H1 (cell line): ENCODE measurements around the gene PAQR8. TPM values are rescaled to one million over a fixed set of nuclear protein-coding genes. Genes with fewer than 3 reads are reported as not detected.

ENCODE experiments used
- CTCF ChIA-PET: fragments of 300-600 bp; sonication (Branson Sonifier 250); formaldehyde crosslinking; loops from one replicate; lab custom pipeline; 2021; ENCODE audit not compliant: partially characterized antibody; lab: Charles Lee
- POLR2A ChIA-PET: fragments of 300-600 bp; sonication (Branson Sonifier 250); formaldehyde crosslinking; loops from one replicate; lab custom pipeline; 2021; ENCODE audit warnings: inconsistent platforms; ENCODE audit not compliant: partially characterized antibody; lab: Charles Lee
- DNase-seq, 2 experiments: peaks; one replicate each; pipeline versions ENCODE4 v3.0.0 to v3.0.0-alpha.2; 2010 to 2022; ENCODE audit warnings: low spot score in 2 of 2, low read depth in 1 of 2, mixed read lengths in 1 of 2
- FAIRE-seq: peaks from 2 replicates; lab custom pipeline; 2011; peaks lifted over from hg19 to GRCh38; lab: Jason Lieb, UNC
- H2AFZ ChIP-seq: 2 replicates; pipeline ENCODE4 v1.8.1; 2012; ENCODE audit warnings: low read length, inconsistent platforms
- H2AK5ac ChIP-seq: 2 replicates; pipeline ENCODE4 v1.6.1; 2013; ENCODE audit warnings: low read depth, low read length
- H2BK120ac ChIP-seq: replicated peaks from 2 replicates; pipeline ENCODE3; 2013; ENCODE audit warnings: low read depth, low read length, inconsistent platforms
- H2BK12ac ChIP-seq: 2 replicates; pipeline ENCODE4 v1.6.1; 2013; ENCODE audit warnings: low read depth, low read length
- H2BK15ac ChIP-seq: 2 replicates; pipeline ENCODE4 v1.6.1; 2013; ENCODE audit warnings: low read length
- H2BK20ac ChIP-seq: 2 replicates; pipeline ENCODE4 v1.6.1; 2013; ENCODE audit warnings: low read length
- H2BK5ac ChIP-seq: 2 replicates; pipeline ENCODE4 v1.6.1; 2013; ENCODE audit warnings: low read depth, low read length
- H3K14ac ChIP-seq: 2 replicates; pipeline ENCODE4 v1.6.1; 2013; ENCODE audit warnings: inconsistent platforms; ENCODE audit not compliant: insufficient read length
- H3K18ac ChIP-seq: 2 replicates; pipeline ENCODE4 v1.6.1; 2013; ENCODE audit warnings: low read length; ENCODE audit errors: extremely low read depth
- H3K23ac ChIP-seq: 2 replicates; pipeline ENCODE4 v1.6.1; 2013; ENCODE audit warnings: inconsistent platforms; ENCODE audit not compliant: insufficient read length
- H3K23me2 ChIP-seq: 2 replicates; pipeline ENCODE4 v1.6.1; 2013; ENCODE audit warnings: low read depth, low read length
- H3K27ac ChIP-seq: 2 replicates; pipeline ENCODE4 v1.6.1; 2011; ENCODE audit warnings: low read depth, low read length, inconsistent platforms
- H3K27me3 ChIP-seq, 4 experiments: replicated peaks in 1 of 4; 1 replicate in 1 of 4; 2 replicates in 3 of 4; pipeline versions ENCODE4 v1.6.1 to v1.8.1; 2011 to 2013; ENCODE audit warnings: low read length in 3 of 4, mild to moderate bottlenecking in 3 of 4, inconsistent platforms in 2 of 4, mixed read lengths in 2 of 4, moderate library complexity in 1 of 4; ENCODE audit not compliant: control insufficient read depth in 3 of 4, insufficient read depth in 3 of 4; ENCODE audit errors: extremely low read depth in 1 of 4
- H3K36me3 ChIP-seq, 4 experiments: 2 replicates each; pipeline versions ENCODE4 v1.6.1 to v1.8.1; 2011 to 2013; ENCODE audit warnings: mild to moderate bottlenecking in 4 of 4, low read length in 3 of 4, moderate library complexity in 2 of 4, control low read depth in 1 of 4, inconsistent platforms in 1 of 4; ENCODE audit not compliant: insufficient read depth in 4 of 4, control insufficient read depth in 2 of 4
- H3K4ac ChIP-seq: replicated peaks from 2 replicates; pipeline ENCODE3; 2013; ENCODE audit warnings: low read length, low read depth, mixed read lengths, inconsistent platforms; ENCODE audit not compliant: insufficient read length
- H3K4me1 ChIP-seq, 4 experiments: replicated peaks in 1 of 4; 1 replicate in 1 of 4; 2 replicates in 3 of 4; pipeline versions ENCODE4 v1.6.1 to v1.8.1; 2011 to 2013; ENCODE audit warnings: low read length in 3 of 4, inconsistent platforms in 2 of 4, mixed read lengths in 1 of 4; ENCODE audit not compliant: insufficient read depth in 4 of 4, control insufficient read depth in 3 of 4
- H3K4me2 ChIP-seq, 2 experiments: 2 replicates each; pipeline versions ENCODE4 v1.6.1 to v1.8.1; 2011 to 2013; ENCODE audit warnings: low read depth in 2 of 2, low read length in 2 of 2, control low read depth in 1 of 2, inconsistent platforms in 1 of 2, mild to moderate bottlenecking in 1 of 2; ENCODE audit not compliant: insufficient read depth in 1 of 2
- H3K4me3 ChIP-seq, 4 experiments: fragments of 200-600, 300-600 bp in 1 of 4; sonication (generic), shearing (Covaris generic), sonication (Bioruptor Twin) in 1 of 4; 2 replicates each; pipeline versions ENCODE4 v1.5.1 to v1.8.1; 2011 to 2016; ENCODE audit warnings: low read length in 4 of 4, low read depth in 3 of 4, control low read depth in 2 of 4, inconsistent platforms in 2 of 4, mild to moderate bottlenecking in 2 of 4, mixed read lengths in 1 of 4, moderate library complexity in 1 of 4; ENCODE audit not compliant: insufficient read depth in 2 of 4; ENCODE audit errors: extremely low read depth in 1 of 4
- H3K56ac ChIP-seq: replicated peaks from 2 replicates; pipeline ENCODE3; 2013; ENCODE audit warnings: low read depth, mild to moderate bottlenecking, mixed read lengths, low read length, inconsistent platforms; ENCODE audit not compliant: insufficient read length
- H3K79me1 ChIP-seq: 2 replicates; pipeline ENCODE4 v1.6.1; 2013; ENCODE audit warnings: low read depth, low read length, control low read depth
- H3K79me2 ChIP-seq, 2 experiments: 2 replicates each; pipeline versions ENCODE4 v1.6.1 to v1.8.1; 2012 to 2013; ENCODE audit warnings: low read length in 2 of 2, mild to moderate bottlenecking in 2 of 2, inconsistent platforms in 1 of 2; ENCODE audit not compliant: insufficient read depth in 2 of 2, control insufficient read depth in 1 of 2
- H3K9ac ChIP-seq, 4 experiments: replicated peaks in 1 of 4; 1 replicate in 1 of 4; 2 replicates in 3 of 4; pipeline versions ENCODE4 v1.6.1 to v1.8.1; 2011 to 2013; ENCODE audit warnings: low read depth in 3 of 4, low read length in 3 of 4, control low read depth in 2 of 4, mild to moderate bottlenecking in 2 of 4, moderate library complexity in 2 of 4, inconsistent platforms in 1 of 4; ENCODE audit errors: extremely low read depth in 1 of 4
- H3K9me3 ChIP-seq, 2 experiments: 2 replicates each; pipeline versions ENCODE4 v1.6.1 to v1.8.1; 2012 to 2013; ENCODE audit warnings: mild to moderate bottlenecking in 2 of 2, moderate library complexity in 2 of 2, control low read depth in 1 of 2, inconsistent platforms in 1 of 2, low read depth in 1 of 2, low read length in 1 of 2, mixed read lengths in 1 of 2; ENCODE audit not compliant: insufficient read depth in 2 of 2
- H4K20me1 ChIP-seq, 2 experiments: replicated peaks in 1 of 2; 2 replicates each; pipeline versions ENCODE3 to v1.8.1; 2011 to 2013; ENCODE audit warnings: inconsistent platforms in 2 of 2, low read length in 2 of 2, mild to moderate bottlenecking in 1 of 2; ENCODE audit not compliant: insufficient read depth in 2 of 2, control insufficient read depth in 1 of 2
- H4K5ac ChIP-seq: 2 replicates; pipeline ENCODE4 v1.6.1; 2013; ENCODE audit warnings: low read length, low read depth, mixed read lengths, inconsistent platforms; ENCODE audit not compliant: insufficient read length
- H4K8ac ChIP-seq: 2 replicates; pipeline ENCODE4 v1.8.0; 2013; ENCODE audit warnings: mild to moderate bottlenecking, moderate library complexity, low read length, inconsistent platforms; ENCODE audit not compliant: insufficient read depth; ENCODE audit errors: extremely low read depth
- H4K91ac ChIP-seq: replicated peaks from 2 replicates; pipeline ENCODE3; 2013; ENCODE audit warnings: low read length, mixed read lengths, inconsistent platforms; ENCODE audit not compliant: insufficient read length
- EGR1 ChIP-seq: IDR thresholded peaks from 2 replicates; pipeline ENCODE4 v1.6.1; 2011; ENCODE audit warnings: low read depth, low read length, borderline replicate concordance
- NRF1 ChIP-seq: IDR thresholded peaks from 2 replicates; pipeline ENCODE4 v1.6.1; 2011; ENCODE audit warnings: mild to moderate bottlenecking, low read depth, low read length, improper control_type of control experiment
- SP4 ChIP-seq: IDR thresholded peaks from 2 replicates; pipeline ENCODE4 v1.6.1; 2012; ENCODE audit warnings: low read length, inconsistent platforms
- WGBS, 2 experiments: shearing (Covaris generic) in 1 of 2; methylation state at CpG; one replicate each; pipeline versions ENCODE4 v1.1.6 to v1.1.7; 2013 to 2015; ENCODE audit warnings: low lambda C conversion rate in 2 of 2, mixed read lengths in 2 of 2, inconsistent platforms in 1 of 2, low coverage in 1 of 2, missing lambda C conversion rate in 1 of 2; ENCODE audit not compliant: insufficient replicate concordance in 2 of 2, insufficient coverage in 1 of 2, insufficient read length in 1 of 2; ENCODE audit errors: extremely low coverage in 1 of 2, missing lambda C conversion rate in 1 of 2; 5-methylcytosine and 5-hydroxymethylcytosine counted together
- polyA plus RNA-seq, 7 experiments: library from polyadenylated mRNA; depleted of rRNA in 3 of 7; stranded (reverse) in 5 of 7; unstranded in 2 of 7; fragments of >200 nt in 5 of 7; fragments of 200-250 nt in 2 of 7; gene quantifications; 1 replicate in 5 of 7; 2 replicates in 1 of 7; 4 replicates in 1 of 7; pipeline versions ENCODE4 v1.2.1 to v1.2.3, GENCODE V29; 2011 to 2013; ENCODE audit warnings: missing spikeins in 2 of 7, mixed read lengths in 2 of 7
- total RNA-seq: library from RNA; stranded (reverse); fragmentation: NEBNext Ultra II Directional; extraction: Animal tissue kit (Norgen Biotek cat#: 25700); gene quantifications from 2 replicates; pipeline ENCODE4 v1.2.1, GENCODE V29; 2021

Gene PAQR8
- total and polyA plus RNA-seq, 2 of the 8 experiments (the other 6 are each of a cell fraction or from before 2014, with no cell fraction given) = 7.6 to 9.6 TPM

- Histone ChIP-seq H4K5ac (no peak overlapping the region), H3K18ac (no peak overlapping the region), H2BK12ac (no peak overlapping the region), H4K20me1 (no peaks in the 10 kb centered on the region), H3K79me1 (no peaks in the 10 kb centered on the region), H3K56ac (no peak overlapping the region), H3K23ac (no peak overlapping the region), H3K4me2 (no peak overlapping the region), H4K8ac (no peak overlapping the region), H3K27me3 (no peaks in the 10 kb centered on the region), H3K23me2 (no peaks in the 10 kb centered on the region), H2BK20ac (no peak overlapping the region), H2AK5ac (no peak overlapping the region), H3K36me3 (no peaks in the 10 kb centered on the region), H2AFZ (no peak overlapping the region), H3K27ac (no peak overlapping the region), H2BK5ac (no peak overlapping the region), H2BK120ac (no peak overlapping the region), H3K4ac (no peak overlapping the region), H4K91ac (no peak overlapping the region), H3K4me1 (no peaks in the 10 kb centered on the region), H3K9me3 (no peaks in the 10 kb centered on the region), H3K9ac (no peak overlapping the region), H3K79me2 (no peaks in the 10 kb centered on the region), H3K4me3 (no peak overlapping the region), H2BK15ac (no peak overlapping the region), H3K14ac (no peak overlapping the region)
- POLR2A ChIA-PET = no interaction called here
- CTCF ChIA-PET = interaction anchor here (0.9 to 1.6 kb wide), 3 partner anchors 11 to 42 kb away, joined by 3 to 6 read pairs (median 6); no protein-coding TSS in a partner anchor
- WGBS, 2 experiments = 87% methylated on average over 2 of the region's 2 CpGs; no CpG with 5 or more reads in 1 of the 2 experiments
- FAIRE-seq = no peak
- DNase-seq = no peak
- no peak for TF ChIP-seq SP4
- TF ChIP-seq EGR1 = no peak
- TF ChIP-seq NRF1 = no peak
Observed at GRCh38 chr6:52457096-52457495, 95.1 kb downstream of the PAQR8 start.

Other genes starting within 250 kb of the PAQR8 start
- gene IL17A, start 175.8 kb upstream of the PAQR8 start, total RNA-seq = not detected in 2 replicates
- not detected in 2 replicates for gene IL17A, start 175.8 kb upstream of the PAQR8 start, polyA plus RNA-seq (2011; rRNA removed)
- gene IL17F, start 117.7 kb upstream of the PAQR8 start, total RNA-seq = not detected in 2 replicates
- gene IL17F, start 117.7 kb upstream of the PAQR8 start, polyA plus RNA-seq (2011; rRNA removed) = 0.08 TPM in 1 of 2 replicates, not detected in the other
- gene MCM3, start 77.4 kb upstream of the PAQR8 start, total RNA-seq = 293 TPM in 2 replicates
- gene MCM3, start 77.4 kb upstream of the PAQR8 start, polyA plus RNA-seq (2011; rRNA removed) = 262 and 275 TPM in 2 replicates
- gene EFHC1, start 58.2 kb downstream of the PAQR8 start, total RNA-seq = 14.7 and 16.4 TPM in 2 replicates
- gene EFHC1, start 58.2 kb downstream of the PAQR8 start, polyA plus RNA-seq (2011; rRNA removed) = 10.5 and 12.3 TPM in 2 replicates
- gene TRAM2, start 214.9 kb downstream of the PAQR8 start, total RNA-seq = 21.4 and 21.6 TPM in 2 replicates
- 8.5 and 9.0 TPM in 2 replicates for gene TRAM2, start 214.9 kb downstream of the PAQR8 start, polyA plus RNA-seq (2011; rRNA removed)